HCT116 (cell line): Measurements from ENCODE around the gene CRIM1. TPM values are rescaled to one million over a fixed set of nuclear protein-coding genes. Genes with fewer than 3 reads are reported as not detected.

Experiments used
- ATAC-seq: fragments of 200-7000 bp; cut with Tn5 transposase; 2 replicates; pipeline ENCODE4 v1.9.1; 2020; ENCODE audit warnings: mild to moderate bottlenecking, moderate library complexity
- BruUV-seq: library from RNA; stranded (reverse); fragments of 400-500 nt; replicated peaks from 2 replicates; lab custom pipeline; 2021; lab: Mats Ljungman, UMichigan
- CTCF ChIA-PET: fragments of 300-600 bp; sonication (Branson Sonifier 250); formaldehyde crosslinking; loops from one replicate; lab custom pipeline; 2021; ENCODE audit warnings: antibody characterized with exemption; lab: Charles Lee
- POLR2A ChIA-PET: fragments of 300-600, 350-600 bp; sonication (Branson Sonifier 250); formaldehyde crosslinking; loops from one replicate; lab custom pipeline; 2021; ENCODE audit warnings: antibody characterized with exemption; lab: Charles Lee
- RAD21 ChIA-PET, 2 experiments: fragments of 300-600 bp; sonication (Branson Sonifier 250); formaldehyde crosslinking; loops; one replicate each; lab custom pipeline; 2023; ENCODE audit warnings: low total read pairs in 2 of 2; ENCODE audit not compliant: uncharacterized antibody in 2 of 2, unreplicated experiment in 2 of 2, low non-redundant PET in 1 of 2; lab: Charles Lee
- DNase-seq: peaks from one replicate; pipeline ENCODE4 v3.0.0-alpha.2; 2010; ENCODE audit warnings: low read depth, low spot score
- H2AFZ ChIP-seq: fragments of 200-600 bp; shearing (Covaris generic), sonication (generic); 2 replicates; pipeline ENCODE4 v1.6.1; 2017; ENCODE audit warnings: low read depth, mixed run types, mixed read lengths, antibody characterized with exemption, low read length; ENCODE audit not compliant: poor library complexity, severe bottlenecking
- H3K27ac ChIP-seq: 2 replicates; pipeline ENCODE4 v1.5.1; 2012; ENCODE audit warnings: low read depth, low read length
- H3K27me3 ChIP-seq: fragments of 200-600 bp; sonication (generic); 2 replicates; pipeline ENCODE4 v1.6.1; 2016; ENCODE audit warnings: mixed run types, low read length, mixed read lengths; ENCODE audit not compliant: insufficient read depth
- H3K36me3 ChIP-seq, 2 experiments: fragments of 200-500 bp in 1 of 2; fragments of 200-600 bp in 1 of 2; sonication (Bioruptor generic) in 1 of 2; sonication (generic) in 1 of 2; 2 replicates each; pipeline versions ENCODE4 v1.5.1 to v1.6.1; 2014 to 2016; ENCODE audit warnings: low read length in 2 of 2, inconsistent platforms in 1 of 2, mixed read lengths in 1 of 2, mixed run types in 1 of 2; ENCODE audit not compliant: insufficient read depth in 2 of 2, control insufficient read depth in 1 of 2
- H3K4me1 ChIP-seq, 2 experiments: fragments of 200-600 bp in 1 of 2; sonication (generic) in 1 of 2; 2 replicates each; pipeline versions ENCODE4 v1.5.1 to v1.6.1; 2012 to 2017; ENCODE audit warnings: low read length in 2 of 2, inconsistent platforms in 1 of 2, mild to moderate bottlenecking in 1 of 2, mixed read lengths in 1 of 2, mixed run types in 1 of 2, moderate library complexity in 1 of 2; ENCODE audit not compliant: insufficient read depth in 2 of 2, control insufficient read depth in 1 of 2
- H3K4me2 ChIP-seq: fragments of 200-600 bp; sonication (generic); 2 replicates; pipeline ENCODE4 v1.6.1; 2017; ENCODE audit warnings: mixed run types, low read length, mixed read lengths
- H3K4me3 ChIP-seq, 2 experiments: fragments of 200-600 bp in 1 of 2; sonication (generic) in 1 of 2; replicated peaks in 1 of 2; 2 replicates each; pipeline ENCODE4 v1.5.1; 2011 to 2016; ENCODE audit warnings: low read length in 2 of 2, control low read depth in 1 of 2, low read depth in 1 of 2, mild to moderate bottlenecking in 1 of 2, mixed read lengths in 1 of 2, mixed run types in 1 of 2
- H3K79me2 ChIP-seq: fragments of 200-600 bp; sonication (generic); 2 replicates; pipeline ENCODE4 v1.6.1; 2017; ENCODE audit warnings: mild to moderate bottlenecking, mixed run types, low read length, moderate library complexity, mixed read lengths; ENCODE audit not compliant: insufficient read depth
- H3K9ac ChIP-seq: fragments of 200-600 bp; sonication (generic); 2 replicates; pipeline ENCODE4 v1.6.1; 2016; ENCODE audit warnings: low read length, mixed read lengths
- H3K9me2 ChIP-seq: fragments of 200-600 bp; sonication (generic), shearing (Covaris generic); 2 replicates; pipeline ENCODE4 v1.6.1; 2017; ENCODE audit warnings: mixed run types, mild to moderate bottlenecking, moderate library complexity; ENCODE audit not compliant: insufficient read depth
- H3K9me3 ChIP-seq, 2 experiments: fragments of 200-500 bp in 1 of 2; fragments of 200-600 bp in 1 of 2; sonication (Bioruptor generic) in 1 of 2; sonication (generic) in 1 of 2; 2 replicates each; pipeline ENCODE4 v1.6.1; 2014 to 2017; ENCODE audit warnings: low read length in 2 of 2, mixed read lengths in 2 of 2, inconsistent platforms in 1 of 2, low read depth in 1 of 2, mild to moderate bottlenecking in 1 of 2, mixed run types in 1 of 2, moderate library complexity in 1 of 2; ENCODE audit not compliant: control insufficient read depth in 1 of 2, insufficient read depth in 1 of 2
- H4K20me1 ChIP-seq: fragments of 200-600 bp; sonication (generic), shearing (Covaris generic); 2 replicates; pipeline ENCODE4 v1.6.1; 2017; ENCODE audit warnings: mixed run types, mild to moderate bottlenecking, moderate library complexity; ENCODE audit not compliant: insufficient read depth
- ATF3 ChIP-seq: IDR thresholded peaks from 2 replicates; pipeline ENCODE4 v1.6.1; 2012
- CBX3 ChIP-seq: IDR thresholded peaks from 2 replicates; pipeline ENCODE4 v1.6.1; 2012; ENCODE audit warnings: low read depth
- CEBPB ChIP-seq: IDR thresholded peaks from 2 replicates; pipeline ENCODE4 v1.6.1; 2012; ENCODE audit warnings: low read depth
- CTCF ChIP-seq, 3 experiments: fragments of 200-600 bp in 1 of 3; sonication (generic) in 1 of 3; IDR thresholded peaks in 2 of 3; conservative IDR thresholded peaks in 1 of 3; 2 replicates each; pipeline ENCODE4 v1.5.1; 2012 to 2017; ENCODE audit warnings: low read depth in 2 of 3, low read length in 2 of 3, antibody characterized with exemption in 1 of 3, borderline replicate concordance in 1 of 3, control low read depth in 1 of 3, mild to moderate bottlenecking in 1 of 3, mixed read lengths in 1 of 3, mixed run types in 1 of 3, moderate library complexity in 1 of 3; ENCODE audit not compliant: insufficient read depth in 1 of 3
- EGR1 ChIP-seq: IDR thresholded peaks from 2 replicates; pipeline ENCODE4 v1.6.1; 2012; ENCODE audit warnings: low read depth
- EZH2 ChIP-seq: fragments of 200-600 bp; sonication (generic); IDR thresholded peaks from 2 replicates; pipeline ENCODE4 v1.6.1; 2017; ENCODE audit warnings: antibody characterized with exemption, mixed run types
- EZH2phosphoT487 ChIP-seq: fragments of 200-600 bp; IDR thresholded peaks from 2 replicates; pipeline ENCODE4 v1.6.1; 2018; ENCODE audit warnings: antibody characterized with exemption, borderline replicate concordance
- FOSL1 ChIP-seq: IDR thresholded peaks from 2 replicates; pipeline ENCODE4 v1.6.1; 2012; ENCODE audit warnings: low read depth
- MAX ChIP-seq: IDR thresholded peaks from 2 replicates; pipeline ENCODE4 v1.6.1; 2012
- REST ChIP-seq: IDR thresholded peaks from 2 replicates; pipeline ENCODE4 v1.6.1; 2012; ENCODE audit warnings: low read depth
- SP1 ChIP-seq: IDR thresholded peaks from 2 replicates; pipeline ENCODE4 v1.6.1; 2012; ENCODE audit warnings: low read depth
- SRF ChIP-seq: IDR thresholded peaks from 2 replicates; pipeline ENCODE4 v1.6.1; 2012; ENCODE audit warnings: low read depth
- YY1 ChIP-seq: IDR thresholded peaks from 2 replicates; pipeline ENCODE4 v1.6.1; 2011; ENCODE audit warnings: low read length, low read depth, moderate library complexity, mild to moderate bottlenecking; ENCODE audit not compliant: insufficient replicate concordance; ENCODE audit errors: extremely low read depth
- ZBTB33 ChIP-seq: IDR thresholded peaks from 2 replicates; pipeline ENCODE4 v1.6.1; 2011; ENCODE audit warnings: mild to moderate bottlenecking, low read length, moderate library complexity; ENCODE audit not compliant: insufficient replicate concordance; ENCODE audit errors: extremely low read depth
- ZFX ChIP-seq: fragments of 450-650 bp; IDR thresholded peaks from 2 replicates; pipeline ENCODE4 v1.6.1; 2017
- intact Hi-C: fragments of 100-400 bp; cut with micrococcal nuclease; formaldehyde crosslinking; loops from 2 replicates; pipeline ENCODE4 v1.10.0; 2022
- total RNA-seq: library from RNA; stranded (reverse); gene quantifications from one replicate; pipeline ENCODE4 v1.2.1, GENCODE V29; 2021; ENCODE audit not compliant: unreplicated experiment

The CRIM1 gene
- total RNA-seq, 1 experiment from 2014 or later = 27.2 TPM

GRCh38 chr2:36413218-36413617 is 57.6 kb downstream of the CRIM1 start:
- H4K20me1 ChIP-seq = peaks cover 5% of the 10 kb centered on the region; the same call in 1 of the 2 replicates
- H3K4me2 ChIP-seq = no peak overlapping the region
- intact Hi-C loops = no loop called here
- no peaks in the 10 kb centered on the region for H3K9me2 ChIP-seq
- H3K27me3 ChIP-seq = no peaks in the 10 kb centered on the region
- no peaks in the 10 kb centered on the region for H3K36me3 ChIP-seq
- BruUV-seq = no TSS peak
- H3K4me3 ChIP-seq = no peak overlapping the region
- peaks cover 2 to 8% of the 10 kb centered on the region in 2 experiments; a peak in 2 of 4 replicates for H3K4me1 ChIP-seq
- H3K79me2 ChIP-seq = peaks cover 11% of the 10 kb centered on the region
- ChIA-PET RAD21 (no interaction called here), CTCF (no interaction called here), POLR2A (no interaction called here)
- no peak overlapping the region for H3K27ac ChIP-seq
- H3K9me3 ChIP-seq = no peaks in the 10 kb centered on the region
- H2AFZ ChIP-seq = no peak overlapping the region
- ATAC-seq (no peak), DNase-seq (no peak)
- TF ChIP-seq FOSL1 (no peak), ZBTB33 (no peak), CTCF (IDR thresholded peaks at IDR 0.05 in 2 of 3, conservative IDR thresholded peaks at IDR 0.05 in 1 of 3; ENCODE audit: borderline replicate concordance in 1 of 3, insufficient read depth in 1 of 3, low read depth in 2 of 3, low read length in 2 of 3) (no peak), YY1 (no peak), EZH2 (no peak), ZFX (no peak), SRF (no peak), EGR1 (no peak), REST (no peak), SP1 (no peak), EZH2phosphoT487 (no peak), CEBPB (no peak), ATF3 (no peak), MAX (no peak), CBX3 (no peak)
- no peak overlapping the region for H3K9ac ChIP-seq
